Suprapubic skin (tissue), 4 donors: ENCODE data around the gene BZW1. TPM values are rescaled to one million over a fixed set of nuclear protein-coding genes. Genes with fewer than 3 reads are reported as not detected.

ENCODE experiments used
- DNase-seq, 2 donors: peaks; one replicate each; pipeline ENCODE4 v3.0.0-alpha.2; 2019; ENCODE audit warnings: low spot score in 2 of 2
- H3K27ac ChIP-seq: fragments of 200-600 bp; sonication (generic); one replicate; pipeline ENCODE4 v1.5.1; 2019
- H3K27me3 ChIP-seq: fragments of 200-600 bp; sonication (generic); one replicate; pipeline ENCODE4 v1.5.1; 2019
- H3K36me3 ChIP-seq: fragments of 200-600 bp; sonication (generic); one replicate; pipeline ENCODE4 v1.5.1; 2019
- H3K4me1 ChIP-seq: fragments of 200-600 bp; sonication (generic); one replicate; pipeline ENCODE4 v1.5.1; 2019
- H3K4me3 ChIP-seq: fragments of 200-600 bp; sonication (generic); one replicate; pipeline ENCODE4 v1.5.1; 2019; ENCODE audit warnings: mild to moderate bottlenecking
- H3K9me3 ChIP-seq: fragments of 200-600 bp; sonication (generic); one replicate; pipeline ENCODE4 v1.5.1; 2019
- CTCF ChIP-seq, 2 donors: fragments of 200-600 bp in 1 of 2; fragments of 450-650 bp in 1 of 2; sonication (generic) in 1 of 2; IDR thresholded peaks; one replicate each; pipeline ENCODE4 v1.5.1; 2016 to 2019; ENCODE audit warnings: antibody characterized with exemption in 2 of 2, mild to moderate bottlenecking in 1 of 2, moderate library complexity in 1 of 2
- EP300 ChIP-seq: sonication (generic); formaldehyde crosslinking; IDR thresholded peaks from one replicate; pipeline ENCODE4 v1.6.1; 2017; ENCODE audit warnings: antibody characterized with exemption
- POLR2A ChIP-seq, 2 donors: fragments of 450-650 bp; IDR thresholded peaks; one replicate each; pipeline ENCODE4 v1.6.1; 2017; ENCODE audit warnings: antibody characterized with exemption in 2 of 2, mild to moderate bottlenecking in 2 of 2, moderate library complexity in 2 of 2
- POLR2AphosphoS5 ChIP-seq, 3 donors: sonication (generic); formaldehyde crosslinking; IDR thresholded peaks; one replicate each; pipeline ENCODE4 v1.6.1; 2017; ENCODE audit warnings: antibody characterized with exemption in 3 of 3
- WGBS: methylation state at CpG from one replicate; pipeline ENCODE4 v1.1.5; 2018; 5-methylcytosine and 5-hydroxymethylcytosine counted together
- total RNA-seq, 4 donors: library from RNA; depleted of rRNA; stranded (reverse); fragments of >200 nt; gene quantifications; one replicate each; pipeline ENCODE4 v1.1.0, GENCODE V29; 2016

Gene BZW1
- 100 to 1,000 TPM; 103 to 215 (median 137) TPM for total RNA-seq

GRCh38 chr2:200811333-200812121 is at the start of gene BZW1:
TSS of gene BZW1 (plus strand) at chr2:200811910. CDS start at chr2:200813218, 1,308 bp downstream.
- Histone ChIP-seq H3K4me3 (peak within 1 kb of the TSS; percentile 84), H3K27me3 (no peaks in the 10 kb centered on the region), H3K27ac (peak within 1 kb of the TSS; percentile 95), H3K36me3 (peaks cover 12% of the 10 kb centered on the region), H3K4me1 (peaks cover 35% of the 10 kb centered on the region), H3K9me3 (no peaks in the 10 kb centered on the region)
- under 1% methylated on average over 31 of the region's 75 CpGs for WGBS
- peak; percentile 98 for DNase-seq
- TF ChIP-seq POLR2A (IDR thresholded peaks at IDR 0.05) (peak; percentile 61 to 97), EP300 (no peak), POLR2AphosphoS5 (IDR thresholded peaks at IDR 0.05) (peak; percentile 75 to 86 (median 76))

GRCh38 chr2:200762127-200762526 is 49.6 kb upstream of the BZW1 start:
- no peak for DNase-seq
- WGBS: 85% methylated on average over 4 of the region's 4 CpGs
- TF ChIP-seq POLR2A (IDR thresholded peaks at IDR 0.05) (no peak), EP300 (no peak), CTCF (IDR thresholded peaks at IDR 0.05) (no peak), POLR2AphosphoS5 (IDR thresholded peaks at IDR 0.05) (no peak)
- peaks cover 2% of the 10 kb centered on the region for H3K27me3 ChIP-seq
- no peak overlapping the region for H3K27ac ChIP-seq
- no peak overlapping the region for H3K4me3 ChIP-seq
- H3K9me3 ChIP-seq: no peaks in the 10 kb centered on the region
- no peaks in the 10 kb centered on the region for H3K36me3 ChIP-seq
- peaks cover 15% of the 10 kb centered on the region for H3K4me1 ChIP-seq

GRCh38 chr2:200763422-200763821 is 48.3 kb upstream of the BZW1 start:
- Histone ChIP-seq H3K4me3 (no peak overlapping the region), H3K36me3 (no peaks in the 10 kb centered on the region), H3K27ac (no peak overlapping the region), H3K27me3 (peaks cover 2% of the 10 kb centered on the region), H3K4me1 (peaks cover 15% of the 10 kb centered on the region), H3K9me3 (no peaks in the 10 kb centered on the region)
- 78% methylated on average over 4 of the region's 4 CpGs for WGBS
- no peak for DNase-seq
- TF ChIP-seq POLR2A (IDR thresholded peaks at IDR 0.05) (no peak), EP300 (no peak), CTCF (IDR thresholded peaks at IDR 0.05) (no peak), POLR2AphosphoS5 (IDR thresholded peaks at IDR 0.05) (no peak)

GRCh38 chr2:200765139-200765951 is 46.4 kb upstream of the BZW1 start:
- 60% methylated on average over 2 of the region's 2 CpGs for WGBS
- peaks cover 15% of the 10 kb centered on the region for H3K4me1 ChIP-seq
- H3K27me3 ChIP-seq: peaks cover 2% of the 10 kb centered on the region
- no peak for TF ChIP-seq CTCF (IDR thresholded peaks at IDR 0.05)
- TF ChIP-seq EP300: no peak
- no peak for TF ChIP-seq POLR2AphosphoS5 (IDR thresholded peaks at IDR 0.05)
- TF ChIP-seq POLR2A (IDR thresholded peaks at IDR 0.05): no peak
- no peak overlapping the region for H3K27ac ChIP-seq
- H3K4me3 ChIP-seq: no peak overlapping the region
- no peaks in the 10 kb centered on the region for H3K9me3 ChIP-seq
- H3K36me3 ChIP-seq: no peaks in the 10 kb centered on the region
- no peak for DNase-seq

- no peak overlapping the region for H3K4me3 ChIP-seq
- H3K4me1 ChIP-seq: peaks cover 15% of the 10 kb centered on the region
- 84% methylated on average over 8 of the region's 8 CpGs for WGBS
- H3K27ac ChIP-seq: no peak overlapping the region
- no peak for TF ChIP-seq POLR2A (IDR thresholded peaks at IDR 0.05)
- TF ChIP-seq EP300: no peak
- no peaks in the 10 kb centered on the region for H3K36me3 ChIP-seq
- no peaks in the 10 kb centered on the region for H3K9me3 ChIP-seq
- DNase-seq: no peak
- peaks cover 2% of the 10 kb centered on the region for H3K27me3 ChIP-seq
Observed at GRCh38 chr2:200765995-200766660, 45.6 kb upstream of the BZW1 start.
